Measurements from ENCODE around the gene BIRC5.

BIRC5 gene

GRCh38 chr17:78237401-78238012, 23.5 kb downstream of the BIRC5 start:
- no peak for TF ChIP-seq ZFX (IDR thresholded peaks at IDR 0.05)
- TF ChIP-seq CTCF (conservative IDR thresholded peaks at IDR 0.05): no peak
- no peak overlapping the region for H3K27ac ChIP-seq

- TF ChIP-seq CTCF (conservative IDR thresholded peaks at IDR 0.05) (no peak), ZFX (IDR thresholded peaks at IDR 0.05) (no peak)
- no peak overlapping the region for H3K27ac ChIP-seq
Measured at GRCh38 chr17:78238823-78239488, 24.9 kb downstream of the BIRC5 start.

- no peak overlapping the region for H3K27ac ChIP-seq
- TF ChIP-seq ZFX (IDR thresholded peaks at IDR 0.05) (no peak), CTCF (conservative IDR thresholded peaks at IDR 0.05) (no peak)
Measured at GRCh38 chr17:78239489-78239931, 25.5 kb downstream of the BIRC5 start.

- TF ChIP-seq CTCF (conservative IDR thresholded peaks at IDR 0.05) (no peak), ZFX (IDR thresholded peaks at IDR 0.05) (no peak)
Measured at GRCh38 chr17:78240012-78240655, 26.1 kb downstream of the BIRC5 start.

GRCh38 chr17:78240839-78241238, 26.8 kb downstream of the BIRC5 start:
- no peak overlapping the region for H3K27ac ChIP-seq
- TF ChIP-seq ZFX (IDR thresholded peaks at IDR 0.05): no peak
- TF ChIP-seq CTCF (conservative IDR thresholded peaks at IDR 0.05): no peak

More at GRCh38 chr17:78240012-78240655, 26.1 kb downstream of the BIRC5 start:
- H3K27ac ChIP-seq: no peak overlapping the region

- no peak overlapping the region for H3K27ac ChIP-seq
- TF ChIP-seq CTCF (conservative IDR thresholded peaks at IDR 0.05) (no peak), ZFX (IDR thresholded peaks at IDR 0.05) (no peak)
Measured at GRCh38 chr17:78241277-78242023, 27.4 kb downstream of the BIRC5 start.
